Measurements from ENCODE around the gene SMO.
"Not testable (repeated sequence)": the region's sequence is repeated elsewhere in the genome, so short reads cannot be mapped to it uniquely, and the experiment has no call there.

Gene SMO

GRCh38 chr7:129240119-129240820 lies 51.8 kb downstream of the SMO start:
- DNase-seq (ENCODE audit: low read depth) = no peak

- no peak for DNase-seq (ENCODE audit: low read depth)
These were observed 55.8 kb downstream of the SMO start for GRCh38 chr7:129244220-129244619.

GRCh38 chr7:129245533-129245932 lies 57.1 kb downstream of the SMO start:
- DNase-seq (ENCODE audit: low read depth) = no peak

- DNase-seq (ENCODE audit: low read depth) = no peak
These were observed 58.7 kb downstream of the SMO start for GRCh38 chr7:129247087-129247486.

GRCh38 chr7:129252128-129252527 lies 63.7 kb downstream of the SMO start:
- no peak for DNase-seq (ENCODE audit: low read depth)

- DNase-seq (ENCODE audit: low read depth) = not testable (repeated sequence)
These were observed 64.2 kb downstream of the SMO start for GRCh38 chr7:129252603-129253002.

- no peak for DNase-seq (ENCODE audit: low read depth)
These were observed 67.4 kb downstream of the SMO start for GRCh38 chr7:129255800-129256199.

- no peak for DNase-seq (ENCODE audit: low read depth)
These were observed 67.8 kb downstream of the SMO start for GRCh38 chr7:129256221-129256620.

GRCh38 chr7:129257168-129257567 lies 68.7 kb downstream of the SMO start:
- DNase-seq (ENCODE audit: low read depth) = no peak

- DNase-seq (ENCODE audit: low read depth) = no peak
These were observed 70.4 kb downstream of the SMO start for GRCh38 chr7:129258649-129259389.

- DNase-seq (ENCODE audit: low read depth) = no peak
These were observed 73.9 kb downstream of the SMO start for GRCh38 chr7:129262324-129262723.
